CD4-positive, alpha-beta T cell treated with Interleukin-21 for 1 hour (primary cell): Measurements from ENCODE around the gene TRIM2.

Experiments
- DNase-seq: peaks from one replicate; pipeline ENCODE4 v3.0.0-alpha.2; 2020

Gene TRIM2

GRCh38 chr4:153345012-153345981 is 141.1 kb downstream of the TRIM2 start:
- peak; percentile 61 for DNase-seq

- DNase-seq = no peak
These were observed 141.8 kb downstream of the TRIM2 start for GRCh38 chr4:153346031-153346430.

- DNase-seq = no peak
These were observed 142.3 kb downstream of the TRIM2 start for GRCh38 chr4:153346563-153346962.

- DNase-seq = no peak
These were observed 142.9 kb downstream of the TRIM2 start for GRCh38 chr4:153347117-153347516.

- no peak for DNase-seq
These were observed 143.8 kb downstream of the TRIM2 start for GRCh38 chr4:153348006-153348405.

- no peak for DNase-seq
These were observed 145.1 kb downstream of the TRIM2 start for GRCh38 chr4:153349206-153349805.

- DNase-seq = no peak
These were observed 157.9 kb downstream of the TRIM2 start for GRCh38 chr4:153362184-153362583.

GRCh38 chr4:153364061-153364460 is 159.8 kb downstream of the TRIM2 start:
- DNase-seq = no peak

- no peak for DNase-seq
These were observed 160.8 kb downstream of the TRIM2 start for GRCh38 chr4:153365003-153365402.

- no peak for DNase-seq
These were observed 162.2 kb downstream of the TRIM2 start for GRCh38 chr4:153366486-153366885.

GRCh38 chr4:153367092-153367491 is 162.8 kb downstream of the TRIM2 start:
- DNase-seq = no peak

- DNase-seq = no peak
These were observed 164.8 kb downstream of the TRIM2 start for GRCh38 chr4:153369021-153369420.

- DNase-seq = no peak
These were observed 167.5 kb downstream of the TRIM2 start for GRCh38 chr4:153371701-153372234.

- no peak for DNase-seq
These were observed 168.8 kb downstream of the TRIM2 start for GRCh38 chr4:153372967-153373562.

- DNase-seq = no peak
These were observed 170.2 kb downstream of the TRIM2 start for GRCh38 chr4:153374442-153374841.

- no peak for DNase-seq
These were observed 171.1 kb downstream of the TRIM2 start for GRCh38 chr4:153375303-153375702.

- DNase-seq = no peak
These were observed 178.9 kb downstream of the TRIM2 start for GRCh38 chr4:153383131-153383530.

- DNase-seq = no peak
These were observed 179.9 kb downstream of the TRIM2 start for GRCh38 chr4:153384160-153384559.

- DNase-seq = no peak
These were observed 181.5 kb downstream of the TRIM2 start for GRCh38 chr4:153385784-153386183.

GRCh38 chr4:153387981-153388380 is 183.7 kb downstream of the TRIM2 start:
- no peak for DNase-seq
